ENCODE measurements around the gene CRAMP1. TPM values are rescaled to one million over a fixed set of nuclear protein-coding genes. Genes with fewer than 3 reads are reported as not detected.

CRAMP1 gene
- total RNA-seq, 1 donor from 2014 or later, result 12.3 TPM

- Histone ChIP-seq H3K27ac (replicated peaks) (no peak overlapping the region), H3K36me3 (peaks cover 95% of the 10 kb centered on the region), H3K4me3 (no peak overlapping the region), H3K9me3 (replicated peaks) (no peaks in the 10 kb centered on the region), H3K27me3 (ENCODE audit: low read depth) (no peaks in the 10 kb centered on the region), H3K4me1 (no peaks in the 10 kb centered on the region)
- TF ChIP-seq CTCF (IDR thresholded peaks at IDR 0.05; ENCODE audit: borderline replicate concordance), result no peak
- no peak for DNase-seq
- intact Hi-C loops (cut with micrococcal nuclease), result no loop called here
Observed at GRCh38 chr16:1669698-1670097, 57.5 kb downstream of the CRAMP1 start.

GRCh38 chr16:1670371-1670770 is 58.2 kb downstream of the CRAMP1 start:
- no peak for DNase-seq
- intact Hi-C loops (cut with micrococcal nuclease), result no loop called here
- Histone ChIP-seq H3K27me3 (ENCODE audit: low read depth) (no peaks in the 10 kb centered on the region), H3K4me1 (no peaks in the 10 kb centered on the region), H3K9me3 (replicated peaks) (no peaks in the 10 kb centered on the region), H3K4me3 (no peak overlapping the region), H3K27ac (replicated peaks) (no peak overlapping the region), H3K36me3 (peaks cover 94% of the 10 kb centered on the region)
- TF ChIP-seq CTCF (IDR thresholded peaks at IDR 0.05; ENCODE audit: borderline replicate concordance), result no peak

- no peak overlapping the region for H3K4me3 ChIP-seq
- intact Hi-C loops (cut with micrococcal nuclease), result no loop called here
- H3K9me3 ChIP-seq (replicated peaks), result no peaks in the 10 kb centered on the region
- H3K27ac ChIP-seq (replicated peaks), result no peak overlapping the region
- no peaks in the 10 kb centered on the region for H3K27me3 ChIP-seq (ENCODE audit: low read depth)
- DNase-seq, result no peak
- peaks cover 94% of the 10 kb centered on the region for H3K36me3 ChIP-seq
- TF ChIP-seq CTCF (IDR thresholded peaks at IDR 0.05; ENCODE audit: borderline replicate concordance), result no peak
- H3K4me1 ChIP-seq, result no peaks in the 10 kb centered on the region
Observed at GRCh38 chr16:1670866-1671265, 58.7 kb downstream of the CRAMP1 start.

GRCh38 chr16:1673424-1674151 is 61.4 kb downstream of the CRAMP1 start:
- TF ChIP-seq CTCF (IDR thresholded peaks at IDR 0.05; ENCODE audit: borderline replicate concordance), result no peak
- no peaks in the 10 kb centered on the region for H3K27me3 ChIP-seq (ENCODE audit: low read depth)
- intact Hi-C loops (cut with micrococcal nuclease), result no loop called here
- no peak overlapping the region for H3K27ac ChIP-seq (replicated peaks)
- no peak overlapping the region for H3K4me3 ChIP-seq
- peaks cover 9% of the 10 kb centered on the region for H3K4me1 ChIP-seq
- DNase-seq, result no peak
- peaks cover 70% of the 10 kb centered on the region for H3K36me3 ChIP-seq
- no peaks in the 10 kb centered on the region for H3K9me3 ChIP-seq (replicated peaks)

DNA sequence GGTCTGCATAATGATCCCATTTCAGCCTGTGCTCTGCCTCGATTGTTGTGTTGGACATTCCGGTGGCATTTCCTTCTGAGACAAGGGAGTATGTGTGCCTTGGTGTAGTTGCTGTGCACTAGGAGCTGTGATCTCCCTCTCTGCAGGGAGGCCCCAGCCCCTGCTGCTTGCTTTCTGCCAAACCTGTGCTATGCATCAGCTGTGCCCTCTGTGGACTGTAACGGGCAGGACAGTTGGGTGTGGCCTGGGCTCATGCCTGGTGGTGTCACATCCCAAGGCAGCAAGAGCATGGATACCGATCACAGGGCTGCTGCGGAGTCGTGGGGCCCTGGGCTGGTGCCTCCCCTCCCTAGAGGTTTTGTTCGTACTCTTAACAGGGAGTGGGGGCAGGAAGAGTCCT is 62.1 kb downstream of the CRAMP1 start:
- intact Hi-C loops (cut with micrococcal nuclease), result no loop called here

More for the DNA sequence above, 62.1 kb downstream of the CRAMP1 start:
- Histone ChIP-seq H3K27ac (replicated peaks) (no peak overlapping the region), H3K4me1 (peaks cover 16% of the 10 kb centered on the region), H3K9me3 (replicated peaks) (no peaks in the 10 kb centered on the region), H3K4me3 (no peak overlapping the region), H3K36me3 (peaks cover 62% of the 10 kb centered on the region), H3K27me3 (ENCODE audit: low read depth) (no peaks in the 10 kb centered on the region)
- no peak for TF ChIP-seq CTCF (IDR thresholded peaks at IDR 0.05; ENCODE audit: borderline replicate concordance)
- DNase-seq, result no peak
